PFSK-1 (cell line): ENCODE data around the gene SRD5A1.

Experiments used
- POLR2AphosphoS5 ChIP-seq: IDR thresholded peaks from 2 replicates; pipeline ENCODE4 v1.6.1; 2012; ENCODE audit warnings: low read depth, mild to moderate bottlenecking, control low read depth, low read length, moderate library complexity
- SIN3A ChIP-seq: IDR thresholded peaks from 2 replicates; pipeline ENCODE4 v1.6.1; 2012; ENCODE audit warnings: mild to moderate bottlenecking, low read length, moderate library complexity, borderline replicate concordance; ENCODE audit not compliant: insufficient read depth
- TAF1 ChIP-seq: IDR thresholded peaks from 2 replicates; pipeline ENCODE4 v1.6.1; 2012; ENCODE audit warnings: low read length, control low read depth, borderline replicate concordance; ENCODE audit not compliant: insufficient read depth
- TF ChIP-seq, protein P1 (sequence below), 2 experiments: IDR thresholded peaks; 2 replicates each; pipeline versions ENCODE4 v1.6.1 to v1.8.0; 2011 to 2012; ENCODE audit warnings: low read depth in 2 of 2, low read length in 2 of 2, control low read depth in 1 of 2, inconsistent platforms in 1 of 2, mild to moderate bottlenecking in 1 of 2, moderate library complexity in 1 of 2; ENCODE audit not compliant: insufficient read depth in 1 of 2

DNA sequence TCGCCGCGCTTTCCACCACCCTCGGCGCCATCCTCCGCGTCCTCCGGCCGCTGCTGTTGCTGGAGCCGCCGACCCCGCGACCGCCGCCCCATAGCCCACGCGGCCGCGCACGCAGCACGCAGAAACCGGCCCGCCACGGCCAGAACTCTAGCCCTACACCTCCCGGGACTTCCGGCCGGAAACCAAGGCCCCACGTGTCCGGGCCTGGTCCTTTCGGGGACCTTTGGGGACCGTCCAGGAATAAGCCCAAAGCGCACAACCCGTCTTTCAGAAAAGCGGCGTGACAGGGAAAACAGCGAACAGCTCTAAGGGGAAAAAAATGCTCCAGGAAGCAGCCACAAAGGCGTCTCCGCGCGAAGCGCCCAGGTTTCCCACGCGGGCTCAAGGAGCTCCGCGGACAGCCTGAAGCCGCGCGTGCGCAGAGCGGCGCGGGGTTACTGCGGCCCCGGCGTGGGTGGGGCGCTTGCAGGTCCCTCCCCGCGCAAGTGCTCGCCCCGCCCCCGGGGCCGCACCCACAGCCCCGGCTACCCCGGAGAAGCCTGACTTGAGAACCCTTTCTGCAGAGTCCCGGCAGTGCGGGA, at the start of gene SRD5A1, which contains the start of gene NSUN2:
- peak; percentile 75 for TF ChIP-seq TAF1
- peak; percentile 63; the same call in 1 of the 2 replicates for TF ChIP-seq POLR2AphosphoS5
- TF ChIP-seq, protein P1, sequence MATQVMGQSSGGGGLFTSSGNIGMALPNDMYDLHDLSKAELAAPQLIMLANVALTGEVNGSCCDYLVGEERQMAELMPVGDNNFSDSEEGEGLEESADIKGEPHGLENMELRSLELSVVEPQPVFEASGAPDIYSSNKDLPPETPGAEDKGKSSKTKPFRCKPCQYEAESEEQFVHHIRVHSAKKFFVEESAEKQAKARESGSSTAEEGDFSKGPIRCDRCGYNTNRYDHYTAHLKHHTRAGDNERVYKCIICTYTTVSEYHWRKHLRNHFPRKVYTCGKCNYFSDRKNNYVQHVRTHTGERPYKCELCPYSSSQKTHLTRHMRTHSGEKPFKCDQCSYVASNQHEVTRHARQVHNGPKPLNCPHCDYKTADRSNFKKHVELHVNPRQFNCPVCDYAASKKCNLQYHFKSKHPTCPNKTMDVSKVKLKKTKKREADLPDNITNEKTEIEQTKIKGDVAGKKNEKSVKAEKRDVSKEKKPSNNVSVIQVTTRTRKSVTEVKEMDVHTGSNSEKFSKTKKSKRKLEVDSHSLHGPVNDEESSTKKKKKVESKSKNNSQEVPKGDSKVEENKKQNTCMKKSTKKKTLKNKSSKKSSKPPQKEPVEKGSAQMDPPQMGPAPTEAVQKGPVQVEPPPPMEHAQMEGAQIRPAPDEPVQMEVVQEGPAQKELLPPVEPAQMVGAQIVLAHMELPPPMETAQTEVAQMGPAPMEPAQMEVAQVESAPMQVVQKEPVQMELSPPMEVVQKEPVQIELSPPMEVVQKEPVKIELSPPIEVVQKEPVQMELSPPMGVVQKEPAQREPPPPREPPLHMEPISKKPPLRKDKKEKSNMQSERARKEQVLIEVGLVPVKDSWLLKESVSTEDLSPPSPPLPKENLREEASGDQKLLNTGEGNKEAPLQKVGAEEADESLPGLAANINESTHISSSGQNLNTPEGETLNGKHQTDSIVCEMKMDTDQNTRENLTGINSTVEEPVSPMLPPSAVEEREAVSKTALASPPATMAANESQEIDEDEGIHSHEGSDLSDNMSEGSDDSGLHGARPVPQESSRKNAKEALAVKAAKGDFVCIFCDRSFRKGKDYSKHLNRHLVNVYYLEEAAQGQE (IDR thresholded peaks at IDR 0.05; ENCODE audit: insufficient read depth in 1 of 2, low read depth in 2 of 2, low read length in 2 of 2), result no peak; a peak in 1 of 4 replicates
- 0 out of 2 replicates have a peak, but pooled peaks have one; percentile 51 for TF ChIP-seq SIN3A
